Activated CD4-positive, alpha-beta T cell treated with anti-CD3 and anti-CD28 coated beads for 24 hours (primary cell): Measurements from ENCODE around the gene RRH.

Experiments used
- DNase-seq, 2 donors: peaks; one replicate each; pipeline ENCODE4 v3.0.0-alpha.2; 2020; ENCODE audit warnings: low read depth in 2 of 2

Gene RRH

GRCh38 chr4:109887071-109887470 is 59.3 kb downstream of the RRH start:
- no peak for DNase-seq

- no peak for DNase-seq
Measured at GRCh38 chr4:109890076-109890475, 62.3 kb downstream of the RRH start.
